ENCODE data around the gene HIVEP3.
"Not testable (repeated sequence)": the region's sequence is repeated elsewhere in the genome, so short reads cannot be mapped to it uniquely, and the experiment has no call there.

The HIVEP3 gene

GRCh38 chr1:41918450-41919043 is at the start of gene HIVEP3:
HIVEP3 (minus strand) TSS chr1:41918922.
- no peak for DNase-seq (ENCODE audit: low read depth)

GRCh38 chr1:41964400-41964799 is 45.7 kb upstream of the HIVEP3 start:
- no peak for DNase-seq (ENCODE audit: low read depth)

GRCh38 chr1:41963636-41964035 is 44.9 kb upstream of the HIVEP3 start:
- no peak for DNase-seq (ENCODE audit: low read depth)

GRCh38 chr1:41958015-41958673 is 39.4 kb upstream of the HIVEP3 start:
- no peak for DNase-seq (ENCODE audit: low read depth)

GRCh38 chr1:41957568-41957967 is 38.8 kb upstream of the HIVEP3 start:
- DNase-seq (ENCODE audit: low read depth) = no peak

- no peak for DNase-seq (ENCODE audit: low read depth)
Measured at GRCh38 chr1:41955461-41956159, 36.9 kb upstream of the HIVEP3 start.

GRCh38 chr1:41954533-41954944 is 35.8 kb upstream of the HIVEP3 start:
- no peak for DNase-seq (ENCODE audit: low read depth)

- no peak for DNase-seq (ENCODE audit: low read depth)
Measured at GRCh38 chr1:41953291-41953690, 34.6 kb upstream of the HIVEP3 start.

GRCh38 chr1:41952208-41952607 is 33.5 kb upstream of the HIVEP3 start:
- DNase-seq (ENCODE audit: low read depth) = no peak

- DNase-seq (ENCODE audit: low read depth) = not testable (repeated sequence)
Measured at GRCh38 chr1:41951492-41951891, 32.8 kb upstream of the HIVEP3 start.

- no peak for DNase-seq (ENCODE audit: low read depth)
Measured at GRCh38 chr1:41950820-41951219, 32.1 kb upstream of the HIVEP3 start.

GRCh38 chr1:41945946-41946345 is 27.2 kb upstream of the HIVEP3 start:
- not testable (repeated sequence) for DNase-seq (ENCODE audit: low read depth)

GRCh38 chr1:41943717-41944116 is 25.0 kb upstream of the HIVEP3 start:
- no peak for DNase-seq (ENCODE audit: low read depth)

- no peak for DNase-seq (ENCODE audit: low read depth)
Measured at GRCh38 chr1:41942278-41942677, 23.6 kb upstream of the HIVEP3 start.

- no peak for DNase-seq (ENCODE audit: low read depth)
Measured at GRCh38 chr1:41941381-41941780, 22.7 kb upstream of the HIVEP3 start.

- DNase-seq (ENCODE audit: low read depth) = no peak
Measured at GRCh38 chr1:41939194-41939593, 20.5 kb upstream of the HIVEP3 start.

- no peak for DNase-seq (ENCODE audit: low read depth)
Measured at GRCh38 chr1:41936107-41936506, 17.4 kb upstream of the HIVEP3 start.

GRCh38 chr1:41935226-41935625 is 16.5 kb upstream of the HIVEP3 start:
- no peak for DNase-seq (ENCODE audit: low read depth)

- no peak for DNase-seq (ENCODE audit: low read depth)
Measured at GRCh38 chr1:41933106-41933505, 14.4 kb upstream of the HIVEP3 start.

- DNase-seq (ENCODE audit: low read depth) = no peak
Measured at GRCh38 chr1:41931578-41931977, 12.9 kb upstream of the HIVEP3 start.

GRCh38 chr1:41927118-41927517 is 8.4 kb upstream of the HIVEP3 start:
- DNase-seq (ENCODE audit: low read depth) = no peak

GRCh38 chr1:41925712-41926111 is 7.0 kb upstream of the HIVEP3 start:
- no peak for DNase-seq (ENCODE audit: low read depth)

- no peak for DNase-seq (ENCODE audit: low read depth)
Measured at GRCh38 chr1:41924911-41925310, 6.2 kb upstream of the HIVEP3 start.

Measured in stimulated activated CD8-positive, alpha-beta memory T cell treated with anti-CD3 and anti-CD28 coated beads, Interleukin-15, amount 100 ng/mL, for 24 hours (primary cell).